K562 (cell line): ENCODE measurements around the gene SNCB. TPM values are rescaled to one million over a fixed set of nuclear protein-coding genes. Genes with fewer than 3 reads are reported as not detected.

ENCODE experiments used
- ARNT ChIP-seq, 2 experiments: fragments of 450-650 bp; IDR thresholded peaks; 2 replicates each; pipeline ENCODE4 v1.6.1; 2016; ENCODE audit warnings: mild to moderate bottlenecking in 1 of 2
- CTBP1 ChIP-seq: fragments of 450-650 bp; IDR thresholded peaks from 2 replicates; pipeline ENCODE4 v1.6.1; 2016; ENCODE audit warnings: borderline replicate concordance
- DACH1 ChIP-seq: fragments of 450-650 bp; IDR thresholded peaks from 2 replicates; pipeline ENCODE4 v1.6.1; 2018; ENCODE audit not compliant: partially characterized antibody
- DPF2 ChIP-seq: fragments of 450-650 bp; IDR thresholded peaks from 2 replicates; pipeline ENCODE4 v1.6.1; 2016
- ETS2 ChIP-seq: IDR thresholded peaks from 2 replicates; pipeline ENCODE4 v1.6.1; 2016; ENCODE audit warnings: borderline replicate concordance, missing genetic modification characterization, mild to moderate bottlenecking, moderate library complexity, missing compliant biosample characterization; ENCODE audit not compliant: poor library complexity, severe bottlenecking
- HNRNPLL ChIP-seq: fragments of 200-400 bp; formaldehyde crosslinking; IDR thresholded peaks from 2 replicates; pipeline ENCODE4 v1.6.1; 2017; ENCODE audit warnings: low read length, low read depth, mild to moderate bottlenecking; ENCODE audit not compliant: poor library complexity, severe bottlenecking
- MNT ChIP-seq, 2 experiments: fragments of 450-650 bp; conservative IDR thresholded peaks; 2 replicates each; pipeline ENCODE4 v1.6.1; 2017; ENCODE audit warnings: mild to moderate bottlenecking in 2 of 2, moderate library complexity in 2 of 2
- MTF1 ChIP-seq: fragments of 250-450 bp; sonication (Bioruptor Pico); IDR thresholded peaks from 2 replicates; pipeline ENCODE4 v1.9.0; 2021; ENCODE audit warnings: moderate library complexity, mild to moderate bottlenecking, inconsistent platforms, borderline replicate concordance
- MYNN ChIP-seq, 2 experiments: sonication (generic); formaldehyde crosslinking in 1 of 2; IDR thresholded peaks; 2 replicates each; pipeline versions ENCODE4 v1.5.0 to v1.6.1; 2016 to 2020; ENCODE audit warnings: antibody characterized with exemption in 1 of 2, missing genetic modification reagents in 1 of 2
- NFE2L1 ChIP-seq: fragments of 450-650 bp; IDR thresholded peaks from 2 replicates; pipeline ENCODE4 v1.6.1; 2016; ENCODE audit warnings: missing genetic modification characterization, low read depth, mild to moderate bottlenecking, missing compliant biosample characterization, moderate library complexity, borderline replicate concordance
- PKNOX1 ChIP-seq: fragments of 450-650 bp; IDR thresholded peaks from 2 replicates; pipeline ENCODE4 v1.6.1; 2016
- PRPF4 ChIP-seq: fragments of 200-400 bp; formaldehyde crosslinking; IDR thresholded peaks from one replicate; pipeline ENCODE4 v1.6.1; 2017; ENCODE audit warnings: low read length, low read depth, mild to moderate bottlenecking; ENCODE audit not compliant: insufficient read depth, poor library complexity, severe bottlenecking
- RHOXF2B ChIP-seq: fragments of 250-450 bp; sonication (Bioruptor Pico); conservative IDR thresholded peaks from 2 replicates; pipeline ENCODE4 v1.5.1; 2021
- ZNF445 ChIP-seq: fragments of 250-450 bp; sonication (Bioruptor Pico); IDR thresholded peaks from 2 replicates; pipeline ENCODE4 v1.4.0; 2020; ENCODE audit warnings: low read depth, mild to moderate bottlenecking, moderate library complexity
- ZNF785 ChIP-seq: fragments of 250-450 bp; sonication (Bioruptor Pico); IDR thresholded peaks from 2 replicates; pipeline ENCODE4 v1.4.0; 2020; ENCODE audit warnings: mild to moderate bottlenecking
- ZNF79 ChIP-seq: fragments of 250-450 bp; sonication (Bioruptor Pico); IDR thresholded peaks from 2 replicates; pipeline ENCODE4 v1.4.0; 2020; ENCODE audit warnings: low read depth, mild to moderate bottlenecking, moderate library complexity
- polyA plus RNA-seq, 8 experiments: library from polyadenylated mRNA; depleted of rRNA in 4 of 8; stranded (reverse) in 5 of 8; unstranded in 3 of 8; fragments of >200 nt; fragmentation: Nextera tagmentation in 2 of 8; fragmentation: Illumina TruSeq in 1 of 8; extraction: Ambion mirVana in 2 of 8; extraction: Trizol in 1 of 8; gene quantifications; 2 replicates each; pipeline versions ENCODE4 v1.2.1 to v1.2.3, GENCODE V29; 2011 to 2014; ENCODE audit warnings: inconsistent platforms in 1 of 8, missing spikeins in 1 of 8
- total RNA-seq, 7 experiments: library from RNA; depleted of rRNA in 6 of 7; stranded (reverse); fragments of >200 nt in 6 of 7; fragmentation: Illumina TruSeq in 2 of 7; extraction: Trizol in 2 of 7; gene quantifications; 2 replicates each; pipeline versions ENCODE4 v1.2.1 to v1.2.3, GENCODE V29; 2011 to 2021; ENCODE audit warnings: low replicate concordance in 1 of 7
- TF ChIP-seq, protein P1 (sequence below): sonication (generic); formaldehyde crosslinking; IDR thresholded peaks from 2 replicates; pipeline ENCODE4 v1.9.0; 2022; ENCODE audit warnings: mild to moderate bottlenecking, missing genetic modification reagents
- TF ChIP-seq, protein P2 (sequence below): sonication (generic); formaldehyde crosslinking; IDR thresholded peaks from 2 replicates; pipeline ENCODE4 v1.5.0; 2020; ENCODE audit warnings: missing genetic modification reagents

The SNCB gene
- total and polyA plus RNA-seq, 9 of the 15 experiments (the other 6 are each of a cell fraction or from before 2014, with no cell fraction given) = not detected

DNA sequence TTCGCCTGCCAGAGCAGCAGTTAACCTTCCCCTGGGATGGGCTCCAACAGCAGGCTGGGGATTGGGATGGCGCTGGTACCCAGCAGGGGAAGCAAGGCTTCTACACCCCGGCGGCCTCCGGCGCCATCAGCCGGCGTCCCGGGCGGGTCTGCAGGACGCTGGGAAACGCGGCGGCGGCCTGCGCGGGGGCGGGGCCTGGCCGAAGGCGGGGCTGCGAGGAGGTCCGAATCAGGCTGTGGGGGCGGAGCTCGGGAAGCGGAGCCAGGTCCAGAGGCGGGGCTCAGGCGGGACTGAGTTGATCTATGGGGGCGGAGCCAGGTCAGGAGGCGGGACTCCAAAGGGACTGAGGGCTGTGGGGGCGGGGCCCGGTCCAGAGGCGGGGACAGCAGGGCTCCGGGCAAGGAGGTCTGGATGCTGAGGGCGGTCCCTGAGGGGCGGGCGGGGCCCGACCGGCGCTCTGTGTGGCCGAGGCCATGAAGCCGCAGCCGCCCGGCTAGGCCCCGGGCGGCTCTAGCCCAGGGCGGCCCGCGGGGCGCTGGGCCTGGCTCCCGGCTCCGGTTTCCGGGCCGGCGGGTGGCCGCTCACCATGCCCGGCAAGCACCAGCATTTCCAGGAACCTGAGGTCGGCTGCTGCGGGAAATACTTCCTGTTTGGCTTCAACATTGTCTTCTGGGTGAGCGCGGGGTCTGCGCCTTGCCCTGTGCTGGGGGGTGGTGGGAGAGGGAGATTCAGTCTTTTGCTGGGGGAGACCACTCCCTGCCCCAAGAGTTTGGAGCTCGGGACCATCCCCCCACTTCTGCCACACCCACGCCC, 16.9 kb upstream of the SNCB start, which contains the start of gene TSPAN17 (continued):
- TF ChIP-seq MNT (conservative IDR thresholded peaks at IDR 0.05) = peak in 1 of 2 experiments; percentile 51; a peak in 1 of 4 replicates
- no peak for TF ChIP-seq ARNT (IDR thresholded peaks at IDR 0.05)
- TF ChIP-seq ZNF79 = no peak
- no peak for TF ChIP-seq ZNF445 (CRISPR knock-in tag)
- no peak for TF ChIP-seq DPF2
- peak; percentile 86 for TF ChIP-seq CTBP1
- TF ChIP-seq ETS2 = no peak
- peak; percentile 48 for TF ChIP-seq PKNOX1
- no peak for TF ChIP-seq DACH1
- no peak for TF ChIP-seq PRPF4
- TF ChIP-seq MYNN (IDR thresholded peaks at IDR 0.05) = no peak
- no peak for TF ChIP-seq MYNN (CRISPR knock-in tag; IDR thresholded peaks at IDR 0.05)
- no peak for TF ChIP-seq HNRNPLL
- TF ChIP-seq, protein P1, sequence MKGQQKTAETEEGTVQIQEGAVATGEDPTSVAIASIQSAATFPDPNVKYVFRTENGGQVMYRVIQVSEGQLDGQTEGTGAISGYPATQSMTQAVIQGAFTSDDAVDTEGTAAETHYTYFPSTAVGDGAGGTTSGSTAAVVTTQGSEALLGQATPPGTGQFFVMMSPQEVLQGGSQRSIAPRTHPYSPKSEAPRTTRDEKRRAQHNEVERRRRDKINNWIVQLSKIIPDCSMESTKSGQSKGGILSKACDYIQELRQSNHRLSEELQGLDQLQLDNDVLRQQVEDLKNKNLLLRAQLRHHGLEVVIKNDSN (CRISPR knock-in tag) = no peak
- no peak for TF ChIP-seq RHOXF2B (CRISPR knock-in tag)
- TF ChIP-seq NFE2L1 (tag) = no peak
- TF ChIP-seq, protein P2, sequence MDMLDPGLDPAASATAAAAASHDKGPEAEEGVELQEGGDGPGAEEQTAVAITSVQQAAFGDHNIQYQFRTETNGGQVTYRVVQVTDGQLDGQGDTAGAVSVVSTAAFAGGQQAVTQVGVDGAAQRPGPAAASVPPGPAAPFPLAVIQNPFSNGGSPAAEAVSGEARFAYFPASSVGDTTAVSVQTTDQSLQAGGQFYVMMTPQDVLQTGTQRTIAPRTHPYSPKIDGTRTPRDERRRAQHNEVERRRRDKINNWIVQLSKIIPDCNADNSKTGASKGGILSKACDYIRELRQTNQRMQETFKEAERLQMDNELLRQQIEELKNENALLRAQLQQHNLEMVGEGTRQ (CRISPR knock-in tag) = no peak
- TF ChIP-seq MTF1 = no peak
- TF ChIP-seq ZNF785 = no peak
- TF ChIP-seq, all 486 proteins: peak for 76
